Stimulated activated CD8-positive, alpha-beta memory T cell treated with anti-CD3 and anti-CD28 coated beads, Interleukin-7, amount 100 ng/mL, for 24 hours (primary cell): ENCODE data around the gene SELENOO.
"Not testable (repeated sequence)": the region's sequence is repeated elsewhere in the genome, so short reads cannot be mapped to it uniquely, and the experiment has no call there.

ENCODE experiments used
- DNase-seq: peaks from one replicate; pipeline ENCODE4 v3.0.0-alpha.2; 2020; ENCODE audit warnings: low read depth

SELENOO gene

GRCh38 chr22:50199829-50200460 is 866 bp upstream of the SELENOO start:
- DNase-seq: no peak

DNA sequence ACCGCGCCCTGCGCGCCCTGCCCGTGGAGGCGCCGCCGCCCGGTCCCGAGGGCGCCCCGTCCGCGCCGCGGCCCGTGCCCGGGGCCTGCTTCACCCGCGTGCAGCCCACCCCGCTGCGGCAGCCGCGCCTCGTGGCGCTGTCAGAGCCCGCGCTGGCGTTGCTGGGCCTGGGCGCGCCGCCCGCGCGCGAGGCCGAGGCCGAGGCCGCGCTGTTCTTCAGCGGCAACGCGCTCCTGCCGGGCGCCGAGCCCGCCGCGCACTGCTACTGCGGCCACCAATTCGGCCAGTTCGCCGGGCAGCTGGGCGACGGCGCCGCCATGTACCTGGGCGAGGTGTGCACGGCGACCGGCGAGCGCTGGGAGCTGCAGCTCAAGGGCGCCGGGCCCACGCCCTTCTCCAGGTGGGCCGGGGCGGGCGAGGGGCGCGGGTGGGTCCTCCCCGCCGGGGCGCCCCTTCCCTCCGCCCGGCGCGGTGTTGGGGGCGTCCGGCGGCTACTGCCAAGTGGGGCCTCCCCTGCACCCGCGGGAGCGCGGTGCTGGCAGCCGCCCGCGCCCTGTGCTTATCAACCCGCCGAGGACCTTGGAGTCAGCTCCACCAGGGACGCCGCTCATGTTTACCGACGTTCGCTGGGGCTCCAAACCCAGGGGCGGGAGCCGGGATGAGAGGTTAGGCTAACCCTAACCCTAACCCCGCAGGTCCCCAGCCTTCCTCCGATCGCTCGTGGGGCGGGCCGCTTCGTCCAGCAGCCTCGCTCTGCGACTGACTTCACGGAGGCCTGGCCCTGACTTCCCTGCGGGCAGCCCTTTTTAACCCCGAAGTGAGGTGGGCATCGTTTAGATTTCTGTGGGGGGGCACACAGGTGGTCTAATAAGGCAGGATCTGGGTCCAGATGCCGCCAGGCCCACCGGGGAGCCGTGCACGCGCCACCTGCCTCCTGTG is 649 bp downstream of the SELENOO start:
- DNase-seq: no peak

- no peak for DNase-seq
Measured at GRCh38 chr22:50202130-50202666, 1.4 kb downstream of the SELENOO start.

DNA sequence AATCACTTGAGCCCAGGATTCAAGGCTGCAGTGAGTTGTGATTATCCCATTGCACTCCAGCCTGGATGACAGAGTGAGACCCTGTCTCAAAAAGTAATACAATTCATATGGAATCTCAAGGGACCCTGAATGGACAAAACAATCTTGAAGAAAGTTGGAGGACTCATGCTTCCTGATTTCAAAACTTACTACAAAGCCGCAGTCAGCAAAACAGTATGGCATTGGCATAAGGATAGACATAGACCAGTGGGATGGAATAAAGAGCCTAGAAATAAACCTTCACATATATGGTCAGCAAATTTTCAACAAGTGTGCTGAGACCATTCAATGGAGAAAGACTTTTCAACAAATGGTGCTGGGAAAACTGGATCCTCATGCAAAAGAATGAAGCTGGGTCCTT is 2.5 kb downstream of the SELENOO start:
- DNase-seq: no peak

DNA sequence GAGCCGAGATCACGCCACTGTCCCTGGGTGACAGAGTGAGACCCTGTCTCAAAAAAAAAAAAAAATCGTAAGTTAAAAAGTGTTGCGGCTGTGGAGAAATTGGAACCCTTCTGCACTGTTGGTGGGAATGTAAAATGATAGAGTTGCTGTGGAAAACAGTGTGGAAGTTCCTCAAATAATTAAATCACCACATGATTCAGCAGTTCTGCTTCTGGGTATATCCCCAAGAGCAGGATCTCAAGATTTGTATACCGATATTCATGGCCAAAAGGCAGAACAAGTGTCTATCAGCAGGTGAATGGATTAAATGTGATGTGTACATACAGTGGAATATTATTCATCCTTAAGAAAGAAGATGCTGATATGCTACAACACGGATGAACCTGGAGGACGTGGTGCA is 3.8 kb downstream of the SELENOO start:
- DNase-seq: no peak

DNA sequence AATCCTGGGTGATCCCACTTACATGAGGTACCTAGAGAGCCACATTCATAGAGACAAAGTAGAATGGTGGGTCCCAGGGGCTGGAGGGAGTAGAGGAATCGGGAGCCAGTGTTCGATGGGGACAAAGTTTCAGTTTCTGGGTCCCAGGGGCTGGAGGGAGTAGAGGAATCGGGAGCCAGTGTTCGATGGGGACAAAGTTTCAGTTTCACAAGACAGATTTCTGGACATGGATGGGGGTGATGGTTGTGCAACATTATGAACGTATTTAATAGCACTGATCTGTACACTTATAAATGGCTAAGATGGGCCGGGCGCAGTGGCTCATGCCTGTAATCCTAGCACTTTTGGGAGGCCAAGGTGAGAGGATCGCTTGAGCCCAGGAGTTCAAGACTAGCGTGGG is 4.2 kb downstream of the SELENOO start:
- not testable (repeated sequence) for DNase-seq

DNA sequence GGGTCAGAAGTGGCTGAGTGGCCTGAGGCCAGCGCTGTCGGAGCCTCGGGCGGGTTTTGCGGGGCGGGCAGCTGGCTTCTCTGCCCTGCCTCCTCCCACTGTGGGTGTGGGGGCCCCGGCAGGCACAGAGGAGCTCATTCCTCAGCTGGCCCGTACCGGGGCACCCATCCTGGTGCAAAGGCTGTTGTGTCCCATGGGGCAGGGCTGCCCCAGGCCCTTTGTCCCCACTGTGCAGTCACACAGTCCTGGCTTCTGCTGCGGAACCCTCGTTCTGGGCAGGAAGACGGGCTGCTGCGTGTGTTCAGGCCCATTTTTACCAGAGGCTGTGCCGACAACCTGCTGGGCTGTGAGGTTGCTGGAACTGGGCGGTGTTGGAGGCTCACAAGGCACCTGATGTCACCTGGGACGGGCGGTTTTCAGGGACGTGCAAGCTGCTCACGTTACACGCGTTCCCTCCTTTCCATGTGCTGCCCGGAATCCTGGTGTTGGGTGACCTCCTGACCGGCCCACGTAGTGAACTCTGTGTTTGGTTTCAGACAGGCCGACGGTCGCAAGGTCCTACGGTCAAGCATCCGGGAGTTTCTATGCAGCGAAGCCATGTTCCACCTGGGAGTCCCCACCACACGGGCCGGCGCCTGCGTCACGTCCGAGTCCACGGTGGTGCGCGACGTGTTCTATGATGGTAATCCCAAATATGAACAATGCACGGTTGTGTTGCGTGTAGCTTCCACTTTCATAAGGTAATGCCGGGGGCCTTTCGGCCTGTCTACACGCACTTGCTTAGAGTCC is 5.2 kb downstream of the SELENOO start:
- no peak for DNase-seq

DNA sequence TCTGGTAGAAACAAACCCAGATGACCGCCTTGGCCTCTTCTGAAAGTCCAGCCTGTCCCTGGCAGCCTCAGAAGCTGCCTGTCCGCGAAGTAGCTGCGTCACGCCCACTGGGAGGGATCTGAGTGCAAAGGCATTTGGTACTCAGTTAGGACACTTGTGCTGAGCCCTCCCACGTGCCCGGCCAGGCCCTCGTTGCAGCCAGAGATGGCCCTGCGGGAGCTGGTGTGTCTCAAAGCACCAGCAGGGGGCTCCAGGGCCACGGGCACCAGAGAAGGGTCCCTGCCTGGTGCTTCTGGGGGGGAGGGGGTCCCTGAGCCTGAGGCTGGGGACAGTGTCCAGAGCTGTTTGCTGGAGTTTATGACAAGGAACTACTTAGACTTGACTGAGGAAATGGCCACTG is 5.8 kb downstream of the SELENOO start:
- no peak for DNase-seq

DNA sequence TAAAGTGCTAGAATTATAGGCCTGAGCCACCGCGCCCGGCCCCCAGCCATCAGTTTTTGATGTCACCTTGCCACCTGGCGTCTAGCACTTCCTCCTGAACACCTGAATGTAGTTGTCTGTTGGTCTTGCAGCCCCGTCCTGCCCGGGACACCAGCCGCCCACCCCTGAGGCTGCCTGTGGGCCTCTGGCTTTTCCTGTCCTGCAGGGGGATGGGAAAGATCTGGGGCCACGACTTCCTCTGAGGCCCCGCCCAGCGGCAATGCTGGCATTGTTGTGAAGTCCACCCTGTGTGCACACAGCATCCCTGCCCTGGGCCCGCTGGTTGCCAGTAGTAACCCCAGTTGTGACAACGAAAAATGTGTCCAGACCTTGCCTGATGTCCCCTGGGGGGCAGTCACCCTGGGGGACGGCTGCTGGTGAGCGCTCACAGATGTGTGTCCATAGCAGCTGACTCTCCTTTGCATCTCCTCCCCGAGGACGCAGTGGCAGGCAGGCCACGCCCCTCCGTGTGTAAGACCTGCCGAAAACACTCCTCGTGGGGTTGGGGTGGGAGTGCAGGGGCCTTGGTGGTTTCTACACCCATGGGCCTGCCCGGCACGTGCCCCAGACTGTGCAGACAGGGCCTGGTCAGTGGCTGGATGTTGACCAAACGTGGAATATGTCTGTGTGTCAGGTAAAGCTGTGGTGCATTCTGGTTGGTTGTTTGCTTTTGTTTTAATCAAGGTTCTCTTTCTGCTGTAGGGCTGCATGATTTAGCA is 6.8 kb downstream of the SELENOO start:
- DNase-seq: no peak

DNA sequence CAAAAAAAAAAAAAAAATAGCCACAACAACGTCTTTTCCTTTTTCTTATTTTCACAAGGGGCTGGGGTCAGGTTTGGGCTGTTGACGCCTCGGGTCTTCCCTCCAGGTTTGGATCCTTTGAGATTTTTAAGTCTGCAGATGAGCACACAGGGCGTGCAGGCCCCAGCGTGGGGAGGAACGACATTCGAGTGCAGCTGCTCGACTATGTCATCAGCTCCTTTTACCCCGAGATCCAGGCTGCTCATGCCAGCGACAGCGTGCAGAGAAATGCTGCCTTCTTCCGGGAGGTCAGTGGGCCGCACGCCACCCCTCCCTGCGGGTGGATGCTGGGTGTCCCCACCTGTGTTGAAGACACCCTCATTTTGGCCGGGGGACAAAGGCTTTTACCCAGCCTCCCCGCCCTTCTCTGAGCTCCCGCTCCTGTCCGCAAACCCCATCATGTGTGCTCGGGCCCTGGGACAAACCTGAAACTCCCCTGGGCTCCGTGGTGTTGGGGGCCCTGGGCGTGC is 7.7 kb downstream of the SELENOO start:
- no peak for DNase-seq

DNA sequence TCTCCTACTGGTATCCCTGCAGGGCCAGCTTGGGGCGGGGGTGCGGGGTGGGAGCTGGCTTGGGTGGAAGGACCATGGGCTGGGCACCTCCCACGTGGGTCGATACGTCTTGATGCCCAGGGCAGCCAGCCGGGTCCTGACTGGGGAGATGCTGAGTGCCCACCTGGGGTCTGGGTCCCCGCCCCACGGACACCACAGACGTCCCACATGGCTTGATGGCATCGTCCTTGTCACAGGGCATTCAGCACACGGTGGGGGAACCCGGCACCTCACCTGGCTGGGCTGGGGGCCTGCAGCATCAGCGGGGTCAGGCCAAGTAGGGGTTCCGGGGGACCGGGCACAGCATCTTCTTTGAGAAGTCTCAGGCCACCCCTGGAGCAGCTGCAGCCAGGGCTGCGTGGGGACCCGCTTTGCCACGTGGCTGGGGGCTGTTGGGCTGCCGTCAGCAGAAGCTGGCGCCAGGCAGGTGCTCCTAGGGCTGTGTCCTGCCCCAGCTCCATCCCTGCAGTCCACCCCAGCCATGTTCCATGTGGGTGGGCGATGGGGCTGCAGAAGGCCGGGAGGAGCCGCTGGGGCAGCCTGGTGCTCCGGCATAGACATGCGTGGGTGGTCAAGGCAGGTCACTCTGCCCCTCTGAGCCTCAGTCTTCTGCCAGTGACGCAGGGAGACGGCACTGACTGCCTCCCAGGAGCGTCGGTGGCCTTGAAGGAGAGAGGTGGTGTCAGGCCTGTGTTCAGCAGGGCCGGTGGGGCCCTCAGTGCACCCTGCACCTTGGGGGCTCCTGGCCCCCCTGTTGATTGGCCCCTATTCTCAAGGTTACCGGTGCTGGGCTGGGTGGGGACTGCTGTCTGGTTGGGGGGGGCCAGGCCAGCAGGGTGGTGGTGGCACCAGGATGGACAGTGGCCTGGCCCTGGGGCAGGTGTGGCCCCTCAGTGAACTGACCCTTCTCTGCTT is 8.4 kb downstream of the SELENOO start:
- no peak for DNase-seq

DNA sequence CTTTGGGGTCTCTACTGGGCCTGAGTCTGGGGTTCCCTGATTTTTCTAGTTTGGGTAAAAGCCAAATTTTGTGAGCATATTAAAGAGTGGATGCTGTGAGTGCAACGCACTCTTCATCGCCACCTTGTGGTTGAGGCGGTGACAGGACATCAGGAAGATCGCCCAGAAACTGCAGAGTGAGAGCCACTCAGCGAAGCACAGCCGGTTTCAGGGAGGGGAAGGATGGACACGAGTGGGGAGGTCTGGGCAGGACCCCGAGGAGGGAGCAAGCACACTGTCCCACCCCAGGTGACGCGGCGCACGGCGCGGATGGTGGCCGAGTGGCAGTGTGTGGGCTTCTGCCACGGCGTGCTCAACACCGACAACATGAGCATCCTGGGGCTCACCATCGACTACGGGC is 9.1 kb downstream of the SELENOO start:
- peak; percentile 37 for DNase-seq

DNA sequence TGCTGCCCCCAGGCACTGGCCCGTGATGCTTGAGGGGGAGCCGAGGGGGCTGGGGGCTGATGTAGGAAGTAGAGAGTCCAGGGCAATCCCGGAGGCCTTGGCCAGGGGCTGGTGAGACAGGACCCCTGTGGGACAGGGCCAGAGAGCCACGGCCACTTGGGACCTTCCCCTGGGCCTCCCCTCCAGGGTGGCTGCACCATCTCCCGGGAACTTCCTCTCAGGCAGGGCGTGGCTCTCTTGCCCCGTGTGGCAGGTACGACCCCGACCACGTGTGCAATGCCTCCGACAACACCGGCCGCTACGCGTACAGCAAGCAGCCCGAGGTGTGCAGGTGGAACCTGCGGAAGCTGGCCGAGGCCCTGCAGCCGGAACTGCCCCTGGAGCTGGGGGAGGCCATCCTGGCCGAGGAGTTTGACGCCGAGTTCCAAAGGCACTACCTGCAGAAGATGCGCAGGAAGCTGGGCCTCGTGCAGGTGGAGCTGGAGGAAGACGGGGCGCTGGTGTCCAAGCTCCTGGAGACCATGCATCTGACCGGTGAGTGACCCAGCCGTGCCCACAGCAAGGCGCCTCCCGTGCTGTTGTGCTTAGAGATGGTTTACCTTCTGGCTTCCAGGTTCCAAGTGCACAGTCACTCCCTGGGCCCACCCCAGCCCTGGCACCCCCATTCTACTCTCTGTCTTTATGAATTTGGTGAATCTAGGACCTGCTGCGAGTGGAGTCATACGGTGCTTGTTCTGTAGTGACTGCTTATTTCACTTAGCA is 9.7 kb downstream of the SELENOO start:
- no peak for DNase-seq

- no peak for DNase-seq
Measured at GRCh38 chr22:50211147-50211546, 10.3 kb downstream of the SELENOO start.

GRCh38 chr22:50213263-50213662 is 12.5 kb downstream of the SELENOO start:
- DNase-seq: no peak

- DNase-seq: no peak
Measured at GRCh38 chr22:50215297-50216054, 14.7 kb downstream of the SELENOO start.

- no peak for DNase-seq
Measured at GRCh38 chr22:50216055-50216683, 15.4 kb downstream of the SELENOO start.
